NOMO-1 (cell line): ENCODE results near the gene CRIP1.

Experiments
- DNase-seq, 2 experiments: peaks; one replicate each; lab custom pipeline; 2025; ENCODE audit not compliant: unreplicated experiment in 2 of 2; lab: John Stamatoyannopoulos, UW

Gene CRIP1, protein sequence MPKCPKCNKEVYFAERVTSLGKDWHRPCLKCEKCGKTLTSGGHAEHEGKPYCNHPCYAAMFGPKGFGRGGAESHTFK

DNA sequence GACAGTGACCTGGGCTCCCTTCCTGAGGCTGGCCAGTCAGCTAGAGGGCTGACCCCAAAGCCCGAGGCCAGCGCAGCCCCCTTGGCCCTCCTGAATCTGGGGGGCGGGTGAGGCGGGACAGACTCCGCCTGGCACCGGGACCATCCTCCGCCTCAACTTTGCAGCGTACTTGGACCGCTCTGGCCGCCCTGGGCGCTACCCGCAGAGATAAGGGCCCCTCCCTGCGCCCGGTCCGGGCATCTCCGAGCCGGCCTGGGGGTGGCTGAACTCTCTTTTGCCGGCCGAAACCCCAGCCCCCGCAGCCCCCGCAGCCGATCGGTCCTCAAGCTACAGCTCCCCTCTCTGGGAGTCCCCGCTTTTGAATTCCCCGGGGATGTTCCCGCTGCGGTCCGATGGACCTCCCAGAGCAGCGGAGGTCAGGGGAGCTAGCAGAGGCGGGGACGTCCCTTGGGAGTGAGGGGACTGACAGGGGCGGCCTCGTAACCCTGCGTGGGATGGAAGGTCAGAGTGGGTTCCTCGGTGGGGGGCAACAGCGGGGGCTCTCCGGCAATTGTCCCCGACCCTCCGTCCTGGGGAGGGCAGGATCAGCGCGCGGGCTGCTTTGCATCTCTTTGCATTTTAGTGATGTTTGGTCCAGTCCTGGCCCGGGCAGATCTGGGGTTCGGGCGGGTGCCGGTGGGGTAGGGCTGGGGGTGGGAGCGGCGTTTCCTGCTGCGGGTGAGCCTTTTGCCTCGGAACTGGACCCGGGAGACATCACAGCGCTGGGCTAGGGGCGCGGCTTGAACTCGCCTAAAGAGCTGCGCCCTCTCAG lies at the start of gene CRIP1:
Gene CRIP1, plus strand, starts transcription at position 724 of the 811 bp plus-strand sequence. CDS start 374 bp downstream, outside the sequence.
- no peak for DNase-seq

DNA sequence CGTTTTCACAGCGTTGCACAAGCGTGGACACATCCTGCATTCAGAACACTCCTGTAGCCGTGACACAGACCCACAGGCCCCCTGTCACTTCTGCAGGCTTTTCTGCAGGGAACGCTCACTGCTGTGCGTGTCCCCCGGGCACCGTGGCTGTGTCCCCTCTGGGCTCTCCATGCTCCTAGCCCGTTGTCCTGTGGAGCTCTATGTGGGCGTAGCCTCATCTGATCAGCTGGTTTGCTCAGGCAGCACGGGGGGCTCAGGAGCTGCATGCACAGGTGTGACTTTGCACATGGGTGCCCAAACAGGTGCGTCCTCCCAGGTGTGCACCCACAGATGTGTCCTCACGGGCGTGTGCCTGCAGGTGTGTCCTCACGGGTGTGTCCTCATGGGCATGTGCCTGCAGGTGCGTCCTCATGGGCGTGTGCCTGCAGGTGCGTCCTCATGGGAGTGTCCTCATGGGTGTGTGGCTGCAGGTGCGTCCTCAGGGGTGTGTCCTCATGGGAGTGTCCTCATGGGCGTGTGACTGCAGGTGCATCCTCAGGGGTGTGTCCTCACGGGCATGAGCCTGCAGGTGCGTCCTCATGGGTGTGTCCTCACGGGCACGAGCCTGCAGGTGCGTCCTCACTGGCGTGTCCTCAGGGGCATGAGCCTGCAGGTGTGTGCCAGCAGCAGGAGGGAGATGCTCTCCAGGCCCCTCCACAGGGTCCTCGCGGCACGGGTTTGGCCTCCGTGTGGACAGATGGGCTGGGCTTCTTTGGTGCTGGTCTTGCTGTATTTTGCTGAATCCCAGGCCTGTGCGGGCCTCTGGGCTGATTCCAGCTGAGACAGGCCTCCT lies 49.6 kb upstream of the CRIP1 start:
- DNase-seq = no peak

DNA sequence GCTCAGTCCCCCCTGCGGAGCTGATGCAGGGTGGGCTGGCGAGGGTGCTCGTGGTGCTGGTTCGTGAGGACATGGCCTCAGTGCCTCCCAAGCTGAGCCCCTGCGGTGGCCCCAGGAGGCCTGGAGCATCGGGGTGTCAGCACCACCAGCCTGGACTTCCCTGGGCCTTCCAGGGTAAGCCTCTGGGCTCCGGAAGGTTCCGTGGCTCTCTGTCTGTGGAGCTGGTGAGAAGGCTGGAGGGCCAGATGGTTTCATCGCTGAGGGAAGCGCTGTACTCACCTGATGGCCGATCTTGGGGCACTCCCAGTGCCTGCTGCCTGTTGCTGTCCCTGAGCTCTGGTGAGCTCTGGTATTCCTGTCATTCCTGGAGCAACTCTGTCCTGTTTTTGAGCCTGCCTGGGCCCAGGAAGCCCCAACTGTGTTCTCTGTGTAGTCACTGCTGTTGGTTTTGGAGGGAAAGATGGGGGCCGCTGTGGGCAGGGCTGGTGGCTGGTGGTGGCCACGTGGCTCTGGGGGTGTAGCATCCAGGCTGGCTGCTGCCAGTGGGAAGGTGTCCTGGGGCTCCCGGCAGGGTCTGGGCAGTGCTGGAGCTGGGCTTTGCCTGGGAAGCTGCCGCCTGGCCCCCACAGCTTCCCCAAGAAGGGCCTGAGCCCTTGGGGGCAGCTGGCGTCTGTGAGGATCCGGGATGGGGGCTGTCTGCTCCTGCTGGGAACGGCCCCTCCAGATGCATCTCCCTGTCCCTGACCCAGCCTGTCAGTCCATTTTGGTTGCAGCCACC lies 48.8 kb upstream of the CRIP1 start:
- DNase-seq = no peak

DNA sequence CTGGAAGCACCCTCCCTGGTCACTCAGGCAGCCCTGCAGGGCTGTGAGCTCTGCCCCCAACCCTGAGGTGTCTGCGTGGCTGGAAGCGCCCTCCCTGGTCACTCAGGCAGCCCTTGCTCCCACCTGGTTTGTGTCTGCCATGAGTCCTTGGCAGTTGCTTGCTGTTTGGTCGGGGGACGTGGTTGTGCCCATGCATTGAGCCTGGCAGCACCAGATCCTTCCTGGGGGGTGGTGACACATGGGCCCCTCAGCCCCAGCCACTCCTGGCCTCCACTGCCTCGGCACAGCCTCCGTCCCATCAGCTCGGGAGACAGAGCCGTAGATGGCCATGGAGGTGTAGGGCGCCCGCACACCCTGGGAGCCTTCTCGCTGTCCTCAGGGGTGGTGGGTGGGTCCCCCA lies 47.5 kb upstream of the CRIP1 start:
- DNase-seq = no peak

DNA sequence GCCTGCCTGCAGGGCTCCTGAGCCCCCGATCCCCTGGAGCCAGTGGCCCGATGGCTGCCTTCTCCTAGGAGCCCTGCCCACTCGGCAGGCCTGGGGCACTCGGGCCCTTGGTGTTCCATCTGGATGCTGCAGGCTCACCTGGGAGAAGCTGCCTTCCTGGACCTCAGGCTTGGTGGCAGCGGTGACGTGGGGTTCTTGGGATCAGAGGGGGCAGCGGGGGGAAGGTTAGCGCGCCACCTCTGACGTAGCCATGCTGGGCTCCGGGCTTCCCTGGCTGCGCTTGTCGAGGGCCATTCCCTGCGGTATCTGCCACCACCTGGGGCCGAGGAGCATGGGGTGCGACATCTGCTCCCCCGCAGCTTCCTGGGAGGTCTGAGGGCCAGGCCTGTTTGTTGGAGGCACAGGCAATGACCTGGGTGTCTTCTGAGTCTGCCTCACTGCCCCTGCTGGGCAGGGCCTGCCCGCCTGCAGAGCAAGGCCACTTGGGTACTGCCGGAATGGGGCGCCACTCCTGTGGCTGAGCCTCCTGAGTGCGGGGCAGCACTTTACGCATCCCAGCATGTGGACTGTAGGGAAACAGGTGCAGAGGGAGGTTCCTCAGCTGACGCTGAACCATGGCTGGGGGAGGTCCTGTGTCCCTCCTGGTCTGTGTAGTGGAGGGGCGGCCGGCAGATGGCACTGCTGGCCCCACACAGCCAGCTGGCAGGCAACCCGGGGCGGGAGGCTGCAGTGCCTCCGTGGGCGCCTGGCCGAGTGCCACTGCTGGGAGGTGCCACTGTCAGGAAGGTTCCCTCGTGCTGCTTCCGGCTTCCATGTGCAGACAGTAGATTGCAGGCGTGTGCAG lies 46.8 kb upstream of the CRIP1 start:
- no peak for DNase-seq

DNA sequence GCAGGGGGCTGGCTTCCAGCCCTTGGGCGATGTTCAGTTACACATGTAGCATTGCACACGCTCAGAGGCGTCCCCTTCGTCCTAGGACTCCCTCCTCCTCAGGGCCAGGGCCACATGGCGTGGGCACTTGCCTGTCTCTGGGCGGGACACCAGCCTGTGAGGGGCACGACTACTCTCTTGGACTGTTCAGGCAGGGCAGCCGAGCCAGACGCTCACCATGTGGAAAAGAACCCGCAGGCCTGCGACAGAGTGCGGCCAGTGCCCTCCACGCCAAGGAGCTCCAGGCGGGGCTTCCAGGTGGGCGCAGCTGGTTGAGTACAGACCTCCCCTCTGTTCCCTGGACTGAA lies 46.2 kb upstream of the CRIP1 start:
- no peak for DNase-seq

DNA sequence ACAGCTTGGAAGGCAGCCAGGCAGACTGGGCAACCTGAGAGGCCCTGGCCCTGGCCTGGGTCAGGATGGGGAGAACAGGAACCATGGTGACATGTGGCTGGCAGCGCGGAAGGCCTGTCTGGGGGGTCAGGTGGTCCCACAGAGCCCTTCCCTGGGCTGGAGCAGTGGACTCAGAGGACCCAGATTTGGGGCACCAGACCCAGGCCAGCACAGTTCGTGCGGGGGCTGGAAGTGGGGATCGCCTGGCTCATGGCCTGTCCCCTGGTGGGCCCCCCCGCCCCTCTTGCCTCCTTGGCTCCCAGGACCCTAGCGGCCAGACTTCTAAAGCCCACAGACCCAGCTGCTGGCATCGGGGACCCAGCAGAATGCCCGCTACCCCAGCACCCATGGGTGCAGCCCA lies 45.7 kb upstream of the CRIP1 start:
- no peak for DNase-seq

DNA sequence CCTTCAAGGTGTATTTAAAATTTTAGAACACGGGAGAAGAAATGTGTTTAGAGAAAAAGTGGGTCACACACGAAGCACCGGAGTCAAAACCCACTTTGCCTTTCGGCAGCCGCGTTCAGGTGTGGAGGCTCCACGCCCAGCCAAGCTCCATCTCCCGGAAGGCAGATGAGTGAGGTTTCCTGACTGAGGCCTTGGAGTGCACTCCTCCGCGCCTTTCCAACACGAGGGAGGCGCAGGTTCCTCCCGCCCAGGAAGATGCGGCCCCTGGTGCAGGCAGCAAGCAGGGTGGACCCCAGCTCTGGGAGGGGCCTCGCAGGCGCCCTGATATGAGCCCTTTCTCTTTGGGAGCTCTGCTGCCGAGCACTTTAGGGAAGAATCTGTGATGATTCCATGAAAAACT lies 44.6 kb upstream of the CRIP1 start:
- DNase-seq = no peak

DNA sequence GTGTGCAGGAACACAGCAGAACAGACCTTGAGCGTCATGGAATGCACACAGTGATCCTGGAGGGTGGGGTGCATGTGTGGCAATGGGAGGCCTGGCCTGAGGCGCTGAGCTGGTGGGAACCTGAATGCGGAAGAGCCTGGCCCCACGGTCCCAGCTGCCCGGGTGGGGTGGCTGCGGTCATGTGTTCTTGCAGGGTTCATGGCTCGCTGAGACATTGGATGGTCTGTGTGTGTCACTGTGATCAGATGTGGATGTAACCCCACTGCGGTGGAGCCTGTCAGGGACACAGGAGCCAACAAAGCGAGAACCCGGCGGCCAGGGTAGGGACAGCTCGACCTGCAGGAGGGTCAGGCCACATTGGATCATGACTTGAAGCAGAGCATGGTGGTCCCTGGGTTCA lies 43.9 kb upstream of the CRIP1 start:
- DNase-seq = no peak

DNA sequence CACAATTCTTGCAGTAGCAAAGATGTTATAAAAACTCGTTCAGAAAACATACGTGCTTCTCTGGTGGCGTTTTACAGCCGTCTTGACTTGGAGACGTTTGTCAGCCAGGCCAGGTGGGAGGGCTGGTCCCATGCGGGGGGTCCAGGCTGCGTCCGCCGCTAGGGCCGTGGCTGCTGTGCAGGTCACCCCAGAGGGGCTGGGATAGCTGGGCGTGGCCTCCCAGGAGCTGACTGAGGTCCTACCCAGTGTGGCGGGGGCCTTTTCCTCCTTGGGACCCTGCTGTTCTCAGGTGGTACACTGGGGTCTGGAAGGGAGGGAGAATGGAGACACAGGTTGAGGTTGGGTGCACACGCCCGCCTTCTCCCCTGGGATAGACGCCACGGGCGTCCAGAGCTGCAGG lies 41.8 kb upstream of the CRIP1 start:
- no peak for DNase-seq

DNA sequence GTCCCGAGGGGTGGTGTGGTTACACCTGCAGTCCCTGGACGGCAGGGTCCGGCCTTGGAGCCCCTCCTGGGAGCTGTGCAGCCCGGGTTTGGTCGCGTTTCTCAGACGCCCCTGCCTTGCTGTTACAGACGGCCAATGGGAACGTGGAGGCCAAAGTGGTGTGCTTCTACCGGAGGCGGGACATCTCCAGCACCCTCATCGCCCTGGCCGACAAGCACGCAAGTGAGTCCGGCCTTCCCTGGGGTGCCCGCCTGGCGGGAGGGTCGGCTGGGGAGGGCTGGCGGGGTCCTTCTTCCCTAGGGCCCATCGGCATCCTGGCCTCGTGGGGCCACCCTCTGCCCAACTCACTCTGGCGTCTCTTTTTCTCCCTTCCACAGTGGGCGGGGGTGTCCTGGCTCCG lies 41.4 kb upstream of the CRIP1 start:
- DNase-seq = no peak

DNA sequence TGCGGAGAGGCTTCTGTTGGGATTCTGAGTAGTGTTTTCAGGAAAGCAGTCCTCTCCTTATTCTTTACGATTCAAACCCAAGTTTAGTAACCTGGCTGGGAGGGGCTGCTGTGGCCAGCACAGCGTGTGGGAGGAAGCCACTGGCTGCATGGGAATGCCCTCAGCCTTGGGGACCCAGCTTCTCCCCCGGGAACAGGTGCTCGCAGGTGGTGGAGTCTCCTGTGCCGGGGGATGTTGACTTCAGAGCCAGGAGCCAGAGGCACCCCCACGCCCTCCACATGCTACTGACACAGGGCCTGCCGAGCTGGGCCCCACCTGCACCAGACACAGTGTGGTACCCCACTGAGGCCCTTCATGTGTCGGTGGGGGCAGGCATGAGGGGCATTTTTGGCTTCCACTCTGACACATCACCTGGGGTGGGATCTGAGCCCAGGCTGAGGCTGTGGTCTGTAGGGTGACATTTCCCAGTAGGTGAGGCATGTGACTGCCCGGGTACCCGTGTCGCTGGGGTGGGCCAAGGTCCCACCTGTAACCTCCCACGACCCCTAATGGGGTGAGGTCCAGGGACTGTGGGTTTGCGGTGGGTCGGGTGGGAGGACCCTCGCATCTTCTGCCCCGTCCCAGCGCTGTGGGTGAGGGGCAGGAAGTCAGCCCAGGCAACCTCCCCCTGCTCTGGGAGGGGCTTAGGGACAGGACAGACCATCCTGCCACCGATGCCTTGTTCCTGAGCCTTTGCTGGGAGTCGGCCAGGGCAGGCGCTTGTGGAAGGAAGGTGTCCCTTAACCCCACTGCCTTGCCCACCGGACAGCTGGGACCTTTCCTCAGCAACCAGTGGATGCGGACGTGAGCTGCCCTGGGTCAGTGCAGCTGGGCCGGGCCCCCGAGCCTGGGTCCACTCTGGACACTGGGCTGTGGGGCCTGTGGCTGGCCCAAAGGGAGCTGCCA lies 40.5 kb upstream of the CRIP1 start:
- no peak for DNase-seq

DNA sequence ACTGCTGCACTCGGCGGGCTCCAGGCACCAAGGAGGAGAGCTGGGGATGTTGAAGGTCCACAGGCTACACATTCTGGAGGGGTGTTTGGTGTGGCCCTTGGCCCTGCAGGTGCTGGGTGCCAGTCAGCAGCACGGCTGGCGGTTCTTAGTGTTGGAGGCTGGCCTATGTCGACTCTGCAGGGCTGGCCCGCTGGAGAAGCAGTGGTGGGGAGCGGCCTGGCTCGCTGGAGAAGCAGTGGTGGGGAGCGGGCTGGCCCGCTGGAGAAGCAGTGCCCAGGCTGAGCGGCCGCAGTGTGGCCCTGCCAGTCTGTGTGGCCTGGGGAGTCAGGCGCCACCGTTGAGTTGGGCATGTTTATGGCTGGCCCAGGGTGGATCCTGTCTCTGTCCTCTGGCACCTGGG lies 39.7 kb upstream of the CRIP1 start:
- DNase-seq = no peak

DNA sequence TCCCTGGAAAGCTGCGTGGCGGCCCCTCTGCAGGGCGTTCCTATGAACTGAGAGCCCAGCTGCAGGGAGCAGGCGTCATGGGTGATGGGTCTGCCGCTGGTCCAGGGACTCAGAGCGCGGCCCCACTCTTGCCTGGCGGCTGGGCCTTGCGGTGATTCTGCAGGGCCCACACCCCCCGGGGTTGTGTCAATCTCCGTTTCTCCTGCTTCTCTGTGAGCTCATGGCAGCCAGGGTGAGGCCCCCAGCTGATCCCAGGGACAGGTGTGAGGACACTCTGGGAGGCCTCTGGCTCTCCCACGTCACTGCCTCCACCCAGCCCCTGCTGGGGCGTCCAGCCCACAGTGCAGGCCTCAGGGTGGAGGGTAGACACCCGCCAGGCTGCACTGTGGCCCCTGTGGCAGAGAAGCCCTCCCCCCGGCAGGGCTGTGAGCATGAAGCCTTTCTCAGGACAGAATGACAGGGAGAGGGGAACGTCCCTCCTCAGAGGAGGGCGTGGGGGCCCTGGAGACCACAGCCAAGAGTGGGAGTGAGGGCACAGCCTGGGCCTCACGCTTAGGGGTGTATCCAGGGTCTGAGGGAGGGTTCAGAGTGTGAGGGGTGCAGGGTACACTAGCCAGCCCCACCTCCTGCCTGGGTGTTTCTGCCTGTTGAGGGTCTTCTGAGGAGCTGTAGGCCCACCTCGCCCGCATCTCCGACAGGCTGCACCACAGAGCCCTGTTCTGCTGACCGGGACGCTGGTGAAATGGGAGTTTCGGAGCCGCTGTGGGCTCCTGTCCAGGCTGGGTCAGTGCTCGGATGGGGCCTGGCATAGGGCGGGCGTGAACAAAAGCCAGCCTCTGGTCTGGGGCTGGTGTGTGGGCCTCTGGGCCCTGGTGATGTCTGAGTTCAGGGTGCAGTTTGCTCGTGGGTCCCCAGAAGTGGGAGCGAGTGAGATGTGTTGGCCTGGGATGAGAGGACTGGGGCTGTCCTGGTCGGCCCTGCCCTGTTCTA lies 38.7 kb upstream of the CRIP1 start:
- DNase-seq = no peak

DNA sequence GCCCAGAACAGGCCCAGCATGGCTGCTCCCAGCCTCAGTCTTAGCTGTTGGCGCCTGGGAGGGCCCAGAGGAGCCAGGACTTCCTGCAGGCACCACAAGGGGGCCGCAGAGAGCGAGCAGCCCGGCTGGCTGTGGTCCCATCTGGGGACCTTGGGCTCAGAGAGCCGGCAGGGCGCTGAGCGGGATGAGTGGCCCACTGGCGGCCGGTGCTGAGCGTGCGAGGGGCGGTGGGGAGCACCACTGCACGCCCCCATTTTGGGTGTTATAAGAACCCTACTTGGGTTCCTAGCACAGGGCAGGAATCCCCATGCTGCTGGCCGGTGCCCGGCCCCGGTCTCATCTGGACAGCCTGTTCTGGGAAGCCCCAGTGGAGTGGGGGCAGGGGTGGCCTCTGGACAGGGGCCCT lies 38.0 kb upstream of the CRIP1 start:
- peak in 1 of 2 experiments; percentile 29 for DNase-seq

DNA sequence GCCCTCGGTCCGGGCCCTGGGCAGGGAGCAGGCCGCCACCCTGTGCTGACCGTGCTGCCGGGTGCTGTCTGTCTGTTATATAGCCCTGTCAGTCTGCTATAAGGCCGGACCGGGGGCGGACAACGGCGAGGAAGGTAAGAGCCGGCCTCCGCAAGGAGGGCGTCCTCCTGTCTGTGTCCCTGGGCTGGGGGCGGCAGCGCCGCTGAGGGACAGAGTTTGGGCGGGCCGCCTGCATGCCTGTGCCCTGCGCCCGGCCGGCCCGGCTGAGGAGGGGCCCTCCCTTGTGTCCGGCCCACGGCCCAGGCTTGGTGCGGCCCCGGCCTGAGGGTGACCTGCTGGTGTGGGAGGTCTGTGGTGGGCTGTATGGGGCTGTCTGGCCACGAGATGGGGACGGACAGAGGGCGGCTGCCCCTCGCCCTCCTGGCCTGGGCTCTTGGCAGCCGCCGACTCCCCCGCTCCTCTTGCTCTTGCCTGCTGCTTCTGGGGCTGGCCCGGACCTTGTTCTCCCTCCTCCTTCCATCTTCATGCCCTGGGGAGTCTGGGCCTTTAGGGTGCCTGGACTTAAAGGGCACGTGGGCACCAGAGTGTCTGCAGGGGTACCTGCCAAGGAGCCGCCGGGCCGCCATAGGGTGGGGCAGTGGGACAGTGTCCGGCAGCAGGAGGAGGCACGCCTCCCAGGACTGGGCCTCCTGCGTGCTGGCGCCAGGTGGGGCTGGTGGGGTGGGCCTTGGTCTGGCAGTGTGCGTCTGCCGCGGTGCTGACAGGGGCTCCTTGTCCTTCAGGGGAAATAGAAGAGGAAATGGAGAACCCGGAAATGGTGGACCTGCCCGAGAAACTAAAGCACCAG lies 37.2 kb upstream of the CRIP1 start:
- no peak for DNase-seq

DNA sequence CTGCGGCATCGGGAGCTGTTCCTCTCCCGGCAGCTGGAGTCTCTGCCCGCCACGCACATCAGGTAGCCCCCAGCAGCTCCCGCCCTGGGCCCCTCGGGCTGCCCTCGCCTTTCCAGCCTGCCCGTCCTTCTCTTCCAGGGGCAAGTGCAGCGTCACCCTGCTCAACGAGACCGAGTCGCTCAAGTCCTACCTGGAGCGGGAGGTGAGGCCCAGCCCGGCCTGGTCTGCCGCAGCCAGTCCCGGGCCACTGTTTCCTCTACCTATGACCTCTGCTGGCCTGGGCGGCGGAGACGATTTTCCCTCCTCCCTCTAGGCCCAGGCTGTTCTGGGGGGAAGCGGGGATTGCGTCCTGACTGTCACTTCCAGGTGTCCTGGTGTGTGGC lies 36.6 kb upstream of the CRIP1 start:
- no peak for DNase-seq
